HG03575 (cell line): ENCODE results near the gene GMCL2.

Source experiments
- ATAC-seq: cut with Tn5 transposase; IDR thresholded peaks from one replicate; pipeline ENCODE4 v1.9.1; 2021; ENCODE audit not compliant: unreplicated experiment, insufficient number of reproducible peaks, low FRiP score; ENCODE audit errors: extremely low read depth

GMCL2 gene

DNA sequence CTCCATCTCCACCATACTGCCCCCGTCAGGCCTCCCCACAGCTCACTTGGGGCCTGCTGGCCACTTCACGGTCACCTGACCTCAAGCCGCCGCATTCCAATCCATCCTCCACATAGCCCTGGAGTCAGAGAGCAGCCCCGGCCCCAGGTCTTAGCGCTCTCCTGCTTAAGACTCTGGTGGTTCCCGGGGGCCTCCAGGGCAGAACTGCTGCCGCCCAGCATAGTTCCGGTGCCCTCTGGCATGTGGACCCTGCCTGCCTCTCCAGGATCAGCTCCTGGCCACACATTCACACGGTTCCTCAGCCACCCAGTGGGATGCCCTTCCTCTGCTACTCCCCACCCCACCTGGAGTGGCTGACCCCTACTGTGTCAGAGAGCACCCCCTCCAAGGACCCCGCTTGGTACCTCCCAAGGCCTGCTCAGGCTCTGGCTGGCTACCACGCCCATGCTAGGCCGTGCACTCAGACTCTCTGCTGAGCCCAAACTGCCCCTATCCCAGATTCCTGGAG, 36.7 kb upstream of the GMCL2 start:
- ATAC-seq: no peak

DNA sequence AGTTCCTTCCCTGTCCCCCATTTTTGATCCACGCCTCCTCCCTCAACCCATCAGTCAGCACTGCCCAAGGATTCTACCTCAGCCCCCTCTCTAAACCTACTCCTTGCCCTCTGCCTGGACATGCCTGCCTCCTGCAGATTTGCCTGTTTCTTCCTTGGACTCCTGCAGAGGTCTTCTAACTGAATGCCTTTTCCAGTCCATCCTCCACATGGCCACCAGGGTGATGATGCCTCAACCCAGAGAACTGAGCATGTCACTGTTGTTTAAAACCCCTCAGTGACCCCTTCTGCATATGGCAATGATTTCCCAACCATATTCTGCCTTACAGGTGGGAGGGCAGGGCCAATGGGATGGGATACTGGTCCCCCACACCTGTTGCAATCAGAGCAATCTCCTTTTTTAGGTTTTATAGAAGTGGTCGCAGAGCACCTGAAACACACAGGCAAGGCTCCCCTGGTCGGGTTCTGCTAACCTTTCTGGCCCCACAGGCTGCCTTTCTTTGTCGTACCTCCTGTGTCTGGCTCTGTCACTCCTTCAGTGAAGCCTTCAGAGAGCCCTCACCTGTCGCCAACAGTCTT, 36.1 kb upstream of the GMCL2 start:
- no peak for ATAC-seq

DNA sequence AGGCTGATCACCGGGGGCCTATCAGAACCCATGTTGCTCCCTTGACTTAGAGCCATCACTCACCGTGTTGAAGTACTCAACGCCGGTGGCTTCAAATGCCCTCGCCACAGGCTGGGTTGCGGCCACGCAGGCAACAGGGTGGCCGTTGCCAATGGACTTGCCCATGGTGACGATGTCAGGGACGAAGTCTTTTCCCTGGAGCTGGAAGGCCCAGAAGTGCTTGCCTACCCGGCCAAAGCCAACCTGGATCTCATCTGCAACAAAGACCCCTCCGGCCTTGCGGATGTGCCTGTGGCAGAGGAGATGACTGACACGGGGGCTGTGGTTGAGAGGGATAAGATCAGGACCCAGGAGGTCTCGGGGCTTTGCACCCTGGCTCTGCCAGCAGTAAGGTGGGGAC, 35.1 kb upstream of the GMCL2 start:
- no peak for ATAC-seq

DNA sequence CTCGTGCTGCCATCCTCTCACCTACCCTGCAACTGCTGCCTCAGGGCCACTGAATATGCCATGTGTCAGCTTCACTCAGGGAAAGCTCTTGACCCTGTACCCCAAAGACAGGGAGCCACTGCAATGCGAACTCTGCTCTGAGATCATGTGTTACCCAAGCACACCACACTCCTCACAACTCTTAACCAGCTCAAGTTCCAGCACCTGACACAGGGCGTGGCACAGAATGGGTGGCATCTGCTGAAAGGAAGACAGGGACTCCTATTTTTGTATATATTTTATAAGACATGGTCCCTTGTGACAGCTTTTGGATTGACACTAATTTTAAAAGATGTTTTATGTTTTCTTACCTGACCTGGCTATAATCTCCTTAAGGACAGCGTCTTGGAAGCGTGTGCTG, 34.7 kb upstream of the GMCL2 start:
- no peak for ATAC-seq

DNA sequence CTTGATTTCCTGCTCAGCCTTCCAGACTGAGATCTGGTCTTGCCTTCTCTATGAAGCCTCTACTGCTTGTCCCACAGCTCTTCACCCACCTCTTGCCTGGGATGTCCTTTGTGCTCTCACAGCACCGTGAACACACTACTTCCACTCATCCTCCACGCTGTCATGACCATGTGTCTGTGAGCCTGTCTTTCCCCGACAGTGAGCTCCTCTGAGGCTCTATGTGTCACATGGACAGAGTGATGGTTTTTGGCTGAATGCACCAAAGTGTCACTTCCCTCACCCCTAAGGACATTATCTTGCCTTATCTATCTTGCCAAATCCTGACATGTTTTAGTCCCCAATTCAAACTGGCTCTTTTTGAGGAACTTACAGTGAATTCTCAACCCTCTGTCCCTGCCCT, 34.1 kb upstream of the GMCL2 start:
- ATAC-seq: no peak

DNA sequence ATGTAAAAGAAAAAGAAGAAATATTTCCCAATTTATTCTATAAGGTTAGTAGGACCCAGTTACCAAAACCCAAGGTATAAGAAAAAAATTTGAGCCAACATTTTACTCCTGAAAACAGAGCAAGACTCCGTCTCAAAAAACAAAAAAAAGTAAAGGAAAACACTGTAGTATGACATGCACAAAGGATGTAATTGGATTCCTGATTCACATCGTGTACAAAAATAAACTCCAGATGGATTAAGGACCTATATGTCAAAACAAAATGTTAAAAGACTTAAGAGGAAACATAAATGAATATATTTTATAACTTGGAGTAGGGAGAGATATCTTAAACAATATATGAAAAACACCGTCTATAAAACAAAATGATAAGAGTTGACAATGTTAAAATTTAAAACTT, 31.7 kb upstream of the GMCL2 start:
- no peak for ATAC-seq

DNA sequence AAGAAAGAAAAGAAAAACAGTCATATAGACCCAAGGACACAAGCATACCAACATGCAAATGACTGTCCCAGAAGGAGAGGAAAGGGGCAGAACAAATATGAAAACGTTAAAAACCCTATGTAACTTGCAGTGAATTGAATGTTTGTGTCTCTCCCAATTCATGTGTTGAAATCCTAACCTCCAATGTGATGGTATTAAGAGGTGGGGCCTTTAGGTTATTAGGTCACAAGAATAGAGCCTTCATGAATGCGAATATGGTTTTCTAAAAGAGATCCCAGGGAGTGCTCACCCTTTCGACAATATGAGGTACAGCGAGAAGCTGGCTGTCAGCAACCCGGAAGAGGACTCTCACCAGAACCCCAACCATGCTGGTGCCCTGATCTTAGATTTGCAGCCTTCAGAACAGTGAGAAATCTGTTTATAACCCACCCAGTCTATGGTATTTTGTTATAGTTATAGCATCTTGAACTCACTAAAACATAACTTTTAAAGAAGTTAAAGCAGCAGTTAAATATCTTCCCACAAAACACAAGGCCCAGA, 31.1 kb upstream of the GMCL2 start:
- ATAC-seq: no peak

DNA sequence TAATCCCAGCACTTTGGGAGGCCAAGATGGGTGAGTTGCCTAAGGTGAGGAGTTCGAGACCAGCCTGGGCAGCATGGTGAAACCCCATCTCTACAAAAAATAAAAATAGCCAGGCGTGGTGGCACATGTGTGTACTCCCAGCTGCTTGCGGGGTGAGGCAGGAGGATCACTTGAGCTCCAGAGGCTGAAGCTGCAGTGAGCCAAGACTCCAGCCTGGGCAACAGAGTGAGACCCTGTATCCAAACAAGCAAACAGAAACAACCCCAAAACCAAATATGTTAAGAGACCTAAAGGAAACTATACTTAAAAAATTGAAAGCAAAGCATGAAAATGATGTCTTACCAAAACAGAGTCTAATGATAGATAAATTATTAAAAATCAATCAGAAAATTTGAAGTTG, 29.6 kb upstream of the GMCL2 start:
- ATAC-seq: no peak

DNA sequence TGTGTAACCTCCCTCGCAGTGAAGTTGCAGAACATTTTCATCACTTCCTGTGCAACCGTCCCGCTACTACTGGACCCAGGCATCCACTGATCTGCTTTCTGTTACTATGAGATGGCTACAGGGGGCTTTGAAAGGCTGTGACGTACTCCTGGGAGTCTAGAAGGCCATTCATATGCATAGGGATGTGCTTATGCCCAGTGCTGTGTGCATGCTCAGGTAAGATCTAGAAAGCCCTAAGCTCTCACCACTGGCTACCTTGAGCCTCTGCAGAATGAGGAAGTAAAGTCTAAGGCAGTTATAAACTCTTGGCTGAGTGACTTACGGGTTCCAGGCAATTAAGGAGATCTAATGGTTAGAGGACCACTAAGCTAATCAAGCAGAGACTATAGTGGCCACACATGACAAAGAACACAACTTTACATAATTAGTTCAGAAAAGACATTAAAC, 28.9 kb upstream of the GMCL2 start:
- no peak for ATAC-seq

DNA sequence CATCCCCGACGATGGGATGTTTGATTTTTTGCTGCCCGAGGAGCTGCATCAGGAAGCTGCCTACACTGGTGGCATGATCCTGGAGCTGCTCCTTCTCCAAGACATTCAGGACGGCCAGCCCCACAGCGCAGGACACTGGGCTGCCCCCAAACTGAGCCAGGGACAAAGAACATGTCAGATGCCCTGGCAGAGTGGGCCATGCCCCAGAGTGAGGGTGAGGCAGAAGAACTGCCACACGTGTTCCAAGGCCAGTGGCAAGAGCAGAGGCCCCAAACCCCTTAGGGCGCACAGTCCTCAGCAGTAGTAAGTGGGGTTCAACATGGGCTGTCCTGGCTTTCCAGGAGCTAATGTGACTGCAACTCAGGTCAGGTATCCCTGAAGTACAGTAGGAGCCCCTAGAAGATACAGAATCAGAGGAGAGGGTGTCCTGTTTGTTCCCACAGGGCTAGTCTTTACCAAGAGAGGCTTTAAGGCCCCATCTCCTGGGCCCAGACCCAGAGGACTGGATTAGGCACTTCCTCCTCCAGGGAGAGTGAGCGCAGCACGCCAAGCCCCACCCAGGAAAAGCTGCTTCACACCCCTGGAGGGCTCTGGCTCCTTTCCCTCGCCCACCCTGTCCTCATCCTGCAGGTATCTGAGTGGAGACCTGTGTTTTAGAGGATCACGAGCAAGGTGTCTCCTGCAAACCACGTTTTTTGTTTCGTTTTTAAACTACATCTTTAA, 28.3 kb upstream of the GMCL2 start:
- ATAC-seq: no peak

DNA sequence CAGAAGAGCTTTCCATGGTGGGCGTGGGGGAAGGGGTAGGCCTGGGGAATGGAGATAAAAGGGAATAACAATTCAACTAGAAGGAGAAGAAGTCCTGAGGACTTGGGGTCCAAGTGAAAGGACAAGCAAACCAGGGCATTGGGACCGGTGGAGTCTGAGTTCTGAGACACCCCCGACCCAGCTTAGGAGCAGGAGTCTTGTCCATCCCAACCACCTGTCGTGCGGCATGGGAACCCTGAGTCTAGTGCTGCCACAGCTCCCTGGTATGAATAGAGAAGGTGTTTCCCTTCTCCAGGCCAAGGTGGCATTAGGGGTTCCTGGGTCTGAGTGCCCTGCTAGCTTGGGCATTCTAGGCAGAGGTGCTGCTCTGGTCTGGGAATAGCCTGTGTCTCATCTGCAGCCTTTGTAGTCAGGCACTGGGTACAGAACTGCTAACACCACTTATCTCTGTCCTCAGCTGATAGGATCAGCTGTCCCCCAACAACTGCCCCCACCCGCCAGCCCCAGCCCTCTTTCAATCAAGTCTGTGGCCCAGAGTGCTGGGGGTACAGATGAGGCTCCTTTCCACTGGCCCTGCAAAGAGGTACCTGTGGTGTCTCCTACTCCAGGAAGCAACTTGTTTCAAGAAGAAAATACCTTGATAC, 27.1 kb upstream of the GMCL2 start:
- ATAC-seq: no peak

DNA sequence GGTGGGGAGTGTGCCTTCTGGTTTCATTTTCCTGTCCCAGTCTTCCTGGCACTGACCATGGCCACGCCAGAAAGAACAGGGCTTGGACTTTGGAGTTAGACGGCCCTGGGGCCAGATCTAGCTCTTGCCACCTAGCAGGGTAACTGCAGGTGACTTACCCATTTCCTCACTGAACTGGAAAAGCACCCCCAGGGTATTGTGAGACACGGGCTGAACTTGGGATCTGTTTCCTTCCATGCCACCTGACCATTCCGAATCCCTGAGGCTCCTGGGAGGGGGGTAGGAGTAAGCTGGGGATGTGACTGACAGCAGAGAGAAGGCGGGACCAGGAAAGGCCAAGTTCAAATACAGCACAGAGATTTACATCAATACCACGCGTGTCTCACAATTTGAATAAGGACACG, 26.6 kb upstream of the GMCL2 start:
- ATAC-seq: no peak

DNA sequence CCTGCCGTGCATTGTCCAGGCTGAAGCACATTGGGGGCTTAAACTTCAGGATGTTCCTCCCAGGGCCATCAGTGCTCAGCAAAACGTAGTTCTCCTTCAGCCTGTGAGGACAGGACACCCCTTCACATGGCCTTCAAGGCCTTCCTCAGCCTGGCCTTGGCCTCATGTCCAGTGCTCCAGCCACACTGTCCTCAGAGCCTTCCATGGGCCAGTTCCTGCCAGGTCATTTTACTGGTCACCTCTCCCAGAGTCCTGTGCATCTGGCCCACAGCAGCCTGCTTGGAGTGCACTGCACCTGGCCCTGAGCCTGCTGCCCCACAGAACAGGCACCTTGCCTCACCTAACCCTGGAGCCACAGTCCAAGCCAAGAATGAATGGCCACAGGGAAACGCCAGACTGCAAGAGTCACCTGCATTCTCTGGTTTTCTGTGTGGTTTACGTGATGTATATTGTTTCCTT, 25.9 kb upstream of the GMCL2 start:
- ATAC-seq: no peak

DNA sequence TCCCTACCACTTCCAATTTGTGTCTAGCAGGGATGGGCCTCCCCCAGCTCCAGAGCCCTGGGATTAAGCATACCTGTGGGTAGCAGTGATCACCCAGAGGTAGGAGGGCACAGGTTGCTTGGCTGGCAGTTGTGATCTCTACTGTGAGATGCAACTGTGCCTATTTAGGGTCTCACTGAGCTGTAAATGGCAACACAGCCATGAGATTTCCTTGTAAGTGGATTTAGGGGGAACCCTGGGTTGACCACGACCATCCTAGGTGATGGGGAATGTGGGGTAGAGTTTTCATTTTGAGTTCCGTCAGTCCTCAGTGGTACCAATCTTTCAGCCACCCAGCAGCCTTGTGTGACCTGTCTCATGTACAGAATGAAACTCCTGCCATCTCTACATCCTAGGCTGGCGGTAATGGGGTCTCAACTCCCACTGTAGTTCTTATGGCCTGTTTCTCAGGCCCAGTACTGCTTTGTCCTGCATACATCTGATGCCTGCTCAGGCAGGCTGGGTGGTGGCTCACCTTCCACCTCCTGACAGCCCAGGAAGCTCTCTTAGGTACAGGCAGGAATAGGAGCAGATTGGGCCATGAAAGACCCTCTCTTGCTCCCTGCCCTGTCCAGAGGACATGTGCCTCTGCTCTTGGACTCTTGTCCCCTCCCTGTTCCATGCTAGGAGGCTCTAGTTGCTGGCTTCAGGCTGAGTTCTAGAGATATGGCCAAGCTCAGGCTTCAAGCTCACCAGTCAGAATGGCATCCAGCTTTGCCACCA, 25.3 kb upstream of the GMCL2 start:
- ATAC-seq: no peak

DNA sequence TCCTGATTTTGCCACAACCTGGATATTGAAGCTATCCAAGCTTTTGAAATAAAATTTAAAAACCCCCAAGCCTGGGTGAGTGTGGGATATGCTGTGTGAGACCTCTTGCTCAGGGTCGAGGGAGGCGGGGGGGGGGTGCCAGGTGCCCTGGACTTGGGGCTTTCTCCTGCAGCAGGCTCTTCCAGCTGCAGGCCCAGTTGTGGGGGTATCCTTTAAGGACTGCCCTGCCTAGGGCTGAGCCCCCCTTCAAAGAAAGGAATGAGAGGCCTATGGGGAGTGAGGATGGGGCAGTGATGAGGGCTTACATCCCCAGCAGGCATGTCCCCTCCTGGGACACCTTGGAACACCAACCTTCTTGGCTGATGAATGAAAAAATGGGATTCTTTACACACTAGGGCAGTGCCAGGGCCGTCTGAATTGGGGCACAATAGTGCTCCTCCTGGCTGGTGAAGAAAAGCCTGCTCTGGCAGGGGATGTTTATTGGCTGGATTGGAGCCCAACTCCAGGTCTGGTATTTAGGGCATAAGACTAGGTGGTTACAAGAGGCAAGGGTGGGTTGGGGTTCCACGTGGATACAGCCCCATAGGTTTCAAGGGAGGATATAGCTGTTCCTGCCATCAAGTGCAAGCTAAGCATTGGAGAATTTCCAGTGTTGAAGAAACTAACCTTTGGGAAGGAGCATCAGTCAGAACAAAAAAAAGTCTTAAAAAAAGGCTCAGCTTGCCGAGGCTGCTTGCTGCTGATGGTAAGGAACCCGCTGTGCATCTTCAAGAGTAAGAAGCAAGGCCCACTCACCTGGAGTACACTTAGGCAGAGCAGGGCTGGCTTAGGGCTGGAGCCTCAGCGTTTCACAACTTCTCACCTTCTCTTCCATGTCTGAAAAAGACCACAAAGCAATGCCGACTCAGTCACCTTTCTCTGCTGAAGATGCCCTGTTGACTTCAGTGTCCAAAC, 24.2 kb upstream of the GMCL2 start:
- ATAC-seq: no peak

DNA sequence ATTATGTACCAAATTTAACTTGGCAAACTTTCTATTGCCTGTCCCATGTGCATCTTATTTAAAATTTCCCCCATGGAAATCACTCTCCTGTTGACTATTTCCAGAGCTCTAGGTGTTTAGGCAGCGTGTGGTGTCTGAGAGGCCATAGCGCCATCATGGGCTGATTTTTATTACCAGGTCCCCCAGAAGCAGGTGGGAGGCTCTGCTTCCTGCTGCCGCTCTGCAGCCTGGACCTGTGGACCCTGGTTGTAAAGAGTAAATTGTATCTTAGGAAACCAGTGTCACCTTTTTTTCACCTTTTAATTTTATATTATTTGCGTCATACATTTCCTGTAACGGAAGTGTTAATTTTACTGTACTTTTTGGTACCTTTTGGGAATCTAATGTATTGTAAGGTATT, 23.5 kb upstream of the GMCL2 start:
- no peak for ATAC-seq

DNA sequence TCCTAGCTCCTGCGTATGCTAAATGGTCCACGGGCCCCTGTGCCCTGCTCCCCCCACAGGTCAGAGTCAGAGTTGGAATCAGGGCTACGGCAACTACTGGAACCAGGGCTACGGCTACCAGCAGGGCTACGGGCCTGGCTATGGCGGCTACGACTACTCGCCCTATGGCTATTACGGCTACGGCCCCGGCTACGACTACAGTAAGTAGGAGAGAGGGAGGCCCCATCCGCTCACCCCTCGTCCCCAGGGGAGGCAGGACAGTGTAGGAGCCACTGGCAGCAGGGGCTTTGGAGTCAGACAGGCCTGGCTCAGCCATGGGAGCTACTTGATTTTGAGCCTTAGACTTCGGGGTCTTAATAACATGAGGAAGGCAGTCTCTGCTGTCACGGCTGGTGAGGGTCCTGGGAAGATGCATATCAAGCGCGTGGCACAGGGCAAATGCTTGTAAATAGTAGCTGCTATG, 22.9 kb upstream of the GMCL2 start:
- no peak for ATAC-seq
